H1 (cell line): Measurements from ENCODE around the gene MCC. TPM values are rescaled to one million over a fixed set of nuclear protein-coding genes. Genes with fewer than 3 reads are reported as not detected.

ENCODE experiments used
- CTCF ChIA-PET: fragments of 300-600 bp; sonication (Branson Sonifier 250); formaldehyde crosslinking; loops from one replicate; lab custom pipeline; 2021; ENCODE audit not compliant: partially characterized antibody; lab: Charles Lee
- POLR2A ChIA-PET: fragments of 300-600 bp; sonication (Branson Sonifier 250); formaldehyde crosslinking; loops from one replicate; lab custom pipeline; 2021; ENCODE audit warnings: inconsistent platforms; ENCODE audit not compliant: partially characterized antibody; lab: Charles Lee
- DNase-seq, 2 experiments: peaks; one replicate each; pipeline versions ENCODE4 v3.0.0 to v3.0.0-alpha.2; 2010 to 2022; ENCODE audit warnings: low spot score in 2 of 2, low read depth in 1 of 2, mixed read lengths in 1 of 2
- FAIRE-seq: peaks from 2 replicates; lab custom pipeline; 2011; peaks lifted over from hg19 to GRCh38; lab: Jason Lieb, UNC
- H2AFZ ChIP-seq: 2 replicates; pipeline ENCODE4 v1.8.1; 2012; ENCODE audit warnings: low read length, inconsistent platforms
- H2AK5ac ChIP-seq: 2 replicates; pipeline ENCODE4 v1.6.1; 2013; ENCODE audit warnings: low read depth, low read length
- H2BK120ac ChIP-seq: replicated peaks from 2 replicates; pipeline ENCODE3; 2013; ENCODE audit warnings: low read depth, low read length, inconsistent platforms
- H2BK12ac ChIP-seq: 2 replicates; pipeline ENCODE4 v1.6.1; 2013; ENCODE audit warnings: low read depth, low read length
- H2BK15ac ChIP-seq: 2 replicates; pipeline ENCODE4 v1.6.1; 2013; ENCODE audit warnings: low read length
- H2BK20ac ChIP-seq: 2 replicates; pipeline ENCODE4 v1.6.1; 2013; ENCODE audit warnings: low read length
- H2BK5ac ChIP-seq: 2 replicates; pipeline ENCODE4 v1.6.1; 2013; ENCODE audit warnings: low read depth, low read length
- H3K14ac ChIP-seq: 2 replicates; pipeline ENCODE4 v1.6.1; 2013; ENCODE audit warnings: inconsistent platforms; ENCODE audit not compliant: insufficient read length
- H3K18ac ChIP-seq: 2 replicates; pipeline ENCODE4 v1.6.1; 2013; ENCODE audit warnings: low read length; ENCODE audit errors: extremely low read depth
- H3K23ac ChIP-seq: 2 replicates; pipeline ENCODE4 v1.6.1; 2013; ENCODE audit warnings: inconsistent platforms; ENCODE audit not compliant: insufficient read length
- H3K23me2 ChIP-seq: 2 replicates; pipeline ENCODE4 v1.6.1; 2013; ENCODE audit warnings: low read depth, low read length
- H3K27ac ChIP-seq: 2 replicates; pipeline ENCODE4 v1.6.1; 2011; ENCODE audit warnings: low read depth, low read length, inconsistent platforms
- H3K27me3 ChIP-seq, 4 experiments: replicated peaks in 1 of 4; 1 replicate in 1 of 4; 2 replicates in 3 of 4; pipeline versions ENCODE4 v1.6.1 to v1.8.1; 2011 to 2013; ENCODE audit warnings: low read length in 3 of 4, mild to moderate bottlenecking in 3 of 4, inconsistent platforms in 2 of 4, mixed read lengths in 2 of 4, moderate library complexity in 1 of 4; ENCODE audit not compliant: control insufficient read depth in 3 of 4, insufficient read depth in 3 of 4; ENCODE audit errors: extremely low read depth in 1 of 4
- H3K36me3 ChIP-seq, 4 experiments: 2 replicates each; pipeline versions ENCODE4 v1.6.1 to v1.8.1; 2011 to 2013; ENCODE audit warnings: mild to moderate bottlenecking in 4 of 4, low read length in 3 of 4, moderate library complexity in 2 of 4, control low read depth in 1 of 4, inconsistent platforms in 1 of 4; ENCODE audit not compliant: insufficient read depth in 4 of 4, control insufficient read depth in 2 of 4
- H3K4ac ChIP-seq: replicated peaks from 2 replicates; pipeline ENCODE3; 2013; ENCODE audit warnings: low read length, low read depth, mixed read lengths, inconsistent platforms; ENCODE audit not compliant: insufficient read length
- H3K4me1 ChIP-seq, 4 experiments: replicated peaks in 1 of 4; 1 replicate in 1 of 4; 2 replicates in 3 of 4; pipeline versions ENCODE4 v1.6.1 to v1.8.1; 2011 to 2013; ENCODE audit warnings: low read length in 3 of 4, inconsistent platforms in 2 of 4, mixed read lengths in 1 of 4; ENCODE audit not compliant: insufficient read depth in 4 of 4, control insufficient read depth in 3 of 4
- H3K4me2 ChIP-seq, 2 experiments: 2 replicates each; pipeline versions ENCODE4 v1.6.1 to v1.8.1; 2011 to 2013; ENCODE audit warnings: low read depth in 2 of 2, low read length in 2 of 2, control low read depth in 1 of 2, inconsistent platforms in 1 of 2, mild to moderate bottlenecking in 1 of 2; ENCODE audit not compliant: insufficient read depth in 1 of 2
- H3K4me3 ChIP-seq, 4 experiments: fragments of 200-600, 300-600 bp in 1 of 4; sonication (generic), shearing (Covaris generic), sonication (Bioruptor Twin) in 1 of 4; 2 replicates each; pipeline versions ENCODE4 v1.5.1 to v1.8.1; 2011 to 2016; ENCODE audit warnings: low read length in 4 of 4, low read depth in 3 of 4, control low read depth in 2 of 4, inconsistent platforms in 2 of 4, mild to moderate bottlenecking in 2 of 4, mixed read lengths in 1 of 4, moderate library complexity in 1 of 4; ENCODE audit not compliant: insufficient read depth in 2 of 4; ENCODE audit errors: extremely low read depth in 1 of 4
- H3K56ac ChIP-seq: replicated peaks from 2 replicates; pipeline ENCODE3; 2013; ENCODE audit warnings: low read depth, mild to moderate bottlenecking, mixed read lengths, low read length, inconsistent platforms; ENCODE audit not compliant: insufficient read length
- H3K79me1 ChIP-seq: 2 replicates; pipeline ENCODE4 v1.6.1; 2013; ENCODE audit warnings: low read depth, low read length, control low read depth
- H3K79me2 ChIP-seq, 2 experiments: 2 replicates each; pipeline versions ENCODE4 v1.6.1 to v1.8.1; 2012 to 2013; ENCODE audit warnings: low read length in 2 of 2, mild to moderate bottlenecking in 2 of 2, inconsistent platforms in 1 of 2; ENCODE audit not compliant: insufficient read depth in 2 of 2, control insufficient read depth in 1 of 2
- H3K9ac ChIP-seq, 4 experiments: replicated peaks in 1 of 4; 1 replicate in 1 of 4; 2 replicates in 3 of 4; pipeline versions ENCODE4 v1.6.1 to v1.8.1; 2011 to 2013; ENCODE audit warnings: low read depth in 3 of 4, low read length in 3 of 4, control low read depth in 2 of 4, mild to moderate bottlenecking in 2 of 4, moderate library complexity in 2 of 4, inconsistent platforms in 1 of 4; ENCODE audit errors: extremely low read depth in 1 of 4
- H3K9me3 ChIP-seq, 2 experiments: 2 replicates each; pipeline versions ENCODE4 v1.6.1 to v1.8.1; 2012 to 2013; ENCODE audit warnings: mild to moderate bottlenecking in 2 of 2, moderate library complexity in 2 of 2, control low read depth in 1 of 2, inconsistent platforms in 1 of 2, low read depth in 1 of 2, low read length in 1 of 2, mixed read lengths in 1 of 2; ENCODE audit not compliant: insufficient read depth in 2 of 2
- H4K20me1 ChIP-seq, 2 experiments: replicated peaks in 1 of 2; 2 replicates each; pipeline versions ENCODE3 to v1.8.1; 2011 to 2013; ENCODE audit warnings: inconsistent platforms in 2 of 2, low read length in 2 of 2, mild to moderate bottlenecking in 1 of 2; ENCODE audit not compliant: insufficient read depth in 2 of 2, control insufficient read depth in 1 of 2
- H4K5ac ChIP-seq: 2 replicates; pipeline ENCODE4 v1.6.1; 2013; ENCODE audit warnings: low read length, low read depth, mixed read lengths, inconsistent platforms; ENCODE audit not compliant: insufficient read length
- H4K8ac ChIP-seq: 2 replicates; pipeline ENCODE4 v1.8.0; 2013; ENCODE audit warnings: mild to moderate bottlenecking, moderate library complexity, low read length, inconsistent platforms; ENCODE audit not compliant: insufficient read depth; ENCODE audit errors: extremely low read depth
- H4K91ac ChIP-seq: replicated peaks from 2 replicates; pipeline ENCODE3; 2013; ENCODE audit warnings: low read length, mixed read lengths, inconsistent platforms; ENCODE audit not compliant: insufficient read length
- CBX8 ChIP-seq: fragments of 300-800, 300-1000 bp; sonication (generic); IDR thresholded peaks from 2 replicates; pipeline ENCODE4 v1.7.1; 2016; ENCODE audit warnings: low read depth, low read length, borderline replicate concordance
- CHD2 ChIP-seq: IDR thresholded peaks from 2 replicates; pipeline ENCODE4 v1.6.1; 2012; ENCODE audit warnings: low read length, improper control_type of control experiment
- RAD21 ChIP-seq, 2 experiments: IDR thresholded peaks in 1 of 2; conservative IDR thresholded peaks in 1 of 2; 2 replicates each; pipeline ENCODE4 v1.6.1; 2011; ENCODE audit warnings: low read depth in 2 of 2, low read length in 2 of 2, improper control_type of control experiment in 1 of 2, inconsistent platforms in 1 of 2, mild to moderate bottlenecking in 1 of 2, moderate library complexity in 1 of 2
- SAP30 ChIP-seq: fragments of 300-600 bp; sonication (generic); IDR thresholded peaks from 2 replicates; pipeline ENCODE4 v1.7.1; 2012; ENCODE audit warnings: low read length, moderate library complexity, mild to moderate bottlenecking, inconsistent platforms; ENCODE audit not compliant: insufficient read depth, insufficient replicate concordance
- SIN3A ChIP-seq, 2 experiments: IDR thresholded peaks in 1 of 2; conservative IDR thresholded peaks in 1 of 2; 2 replicates each; pipeline ENCODE4 v1.6.1; 2011 to 2012; ENCODE audit warnings: low read length in 2 of 2, improper control_type of control experiment in 1 of 2, low read depth in 1 of 2, mild to moderate bottlenecking in 1 of 2
- SP2 ChIP-seq: IDR thresholded peaks from 2 replicates; pipeline ENCODE4 v1.6.1; 2012; ENCODE audit warnings: mild to moderate bottlenecking, low read length, inconsistent platforms
- TBP ChIP-seq: IDR thresholded peaks from 2 replicates; pipeline ENCODE4 v1.6.1; 2011; ENCODE audit warnings: low read depth, low read length, improper control_type of control experiment
- WGBS, 2 experiments: shearing (Covaris generic) in 1 of 2; methylation state at CpG; one replicate each; pipeline versions ENCODE4 v1.1.6 to v1.1.7; 2013 to 2015; ENCODE audit warnings: low lambda C conversion rate in 2 of 2, mixed read lengths in 2 of 2, inconsistent platforms in 1 of 2, low coverage in 1 of 2, missing lambda C conversion rate in 1 of 2; ENCODE audit not compliant: insufficient replicate concordance in 2 of 2, insufficient coverage in 1 of 2, insufficient read length in 1 of 2; ENCODE audit errors: extremely low coverage in 1 of 2, missing lambda C conversion rate in 1 of 2; 5-methylcytosine and 5-hydroxymethylcytosine counted together
- polyA plus RNA-seq, 7 experiments: library from polyadenylated mRNA; depleted of rRNA in 3 of 7; stranded (reverse) in 5 of 7; unstranded in 2 of 7; fragments of >200 nt in 5 of 7; fragments of 200-250 nt in 2 of 7; gene quantifications; 1 replicate in 5 of 7; 2 replicates in 1 of 7; 4 replicates in 1 of 7; pipeline versions ENCODE4 v1.2.1 to v1.2.3, GENCODE V29; 2011 to 2013; ENCODE audit warnings: missing spikeins in 2 of 7, mixed read lengths in 2 of 7
- total RNA-seq: library from RNA; stranded (reverse); fragmentation: NEBNext Ultra II Directional; extraction: Animal tissue kit (Norgen Biotek cat#: 25700); gene quantifications from 2 replicates; pipeline ENCODE4 v1.2.1, GENCODE V29; 2021
- TF ChIP-seq, protein P1 (sequence below), 3 experiments: IDR thresholded peaks; 1 replicate in 2 of 3; 2 replicates in 1 of 3; pipeline versions ENCODE4 v1.5.1 to v1.6.1; 2011; ENCODE audit warnings: low read length in 3 of 3, mild to moderate bottlenecking in 3 of 3, inconsistent platforms in 2 of 3, low read depth in 1 of 3, moderate library complexity in 1 of 3; ENCODE audit not compliant: insufficient read depth in 1 of 3; ENCODE audit errors: control extremely low read depth in 1 of 3

Gene MCC
- total and polyA plus RNA-seq, 2 of the 8 experiments (the other 6 are each of a cell fraction or from before 2014, with no cell fraction given) = 2.6 to 18.3 TPM

DNA sequence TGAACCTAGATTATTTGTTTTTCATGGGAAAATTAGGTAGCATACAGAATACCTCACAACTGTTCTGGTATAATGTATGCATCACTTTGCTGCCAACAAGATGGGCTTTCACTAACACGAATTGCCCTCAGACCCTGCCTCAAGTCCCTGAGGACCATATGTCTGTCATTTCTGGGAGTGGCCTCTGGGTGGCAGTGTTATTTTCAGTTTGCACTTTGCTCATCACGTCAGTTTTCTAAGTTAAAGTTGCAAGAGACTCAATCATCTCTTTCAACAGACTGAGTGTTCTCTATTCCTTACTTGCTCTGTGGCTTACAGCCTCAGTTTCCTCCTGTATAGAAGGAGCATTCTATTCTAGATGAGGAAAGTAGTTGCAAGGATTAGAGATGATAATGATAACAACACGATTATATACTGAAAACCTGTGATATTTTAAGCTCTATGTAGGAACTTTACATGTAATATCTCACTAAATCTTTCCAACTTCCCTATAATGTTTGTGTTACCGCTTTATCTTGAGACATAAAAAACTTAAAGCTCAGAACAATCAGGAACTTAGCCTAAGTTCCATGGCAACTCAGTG, 109.2 kb downstream of the MCC start:
- Histone ChIP-seq H3K23me2 (no peaks in the 10 kb centered on the region), H4K5ac (no peak overlapping the region), H3K9me3 (no peaks in the 10 kb centered on the region), H2BK12ac (no peak overlapping the region), H2BK120ac (no peak overlapping the region), H3K4ac (no peak overlapping the region), H3K79me1 (no peaks in the 10 kb centered on the region), H3K4me1 (peaks cover 0 to 2% (median under 1%) of the 10 kb centered on the region in 4 experiments; a peak in 2 of 7 replicates), H2AK5ac (no peak overlapping the region), H3K14ac (no peak overlapping the region), H2BK20ac (no peak overlapping the region), H3K18ac (no peak overlapping the region), H3K23ac (no peak overlapping the region), H4K20me1 (no peaks in the 10 kb centered on the region), H2AFZ (no peak overlapping the region), H3K4me2 (no peak overlapping the region), H4K91ac (no peak overlapping the region), H3K27ac (no peak overlapping the region), H4K8ac (no peak overlapping the region), H3K4me3 (no peak overlapping the region), H3K9ac (no peak overlapping the region), H2BK5ac (no peak overlapping the region), H3K79me2 (no peaks in the 10 kb centered on the region), H2BK15ac (no peak overlapping the region), H3K56ac (no peak overlapping the region), H3K36me3 (no peaks in the 10 kb centered on the region), H3K27me3 (no peaks in the 10 kb centered on the region)
- DNase-seq (peak; percentile 44 to 76), FAIRE-seq (peak; percentile 99)
- 46% methylated on average over 4 of the region's 4 CpGs; no CpG with 5 or more reads in 1 of the 2 experiments for WGBS, 2 experiments
- CTCF ChIA-PET = interaction anchor here (0.6 to 3.0 kb wide), 53 partner anchors 10 to 1031 kb away, joined by 3 to 47 read pairs (median 4); partner anchors contain the start of gene MCC
- POLR2A ChIA-PET = no interaction called here
- TF ChIP-seq SAP30 (no peak), SP2 (no peak), SIN3A (conservative IDR thresholded peaks at IDR 0.05 in 1 of 2, IDR thresholded peaks at IDR 0.05 in 1 of 2; ENCODE audit: low read depth in 1 of 2, low read length in 2 of 2) (no peak), CBX8 (no peak), TBP (no peak), CHD2 (no peak), RAD21 (IDR thresholded peaks at IDR 0.05 in 1 of 2, conservative IDR thresholded peaks at IDR 0.05 in 1 of 2; ENCODE audit: low read depth in 2 of 2, low read length in 2 of 2) (peak; percentile 81 to 83)
- TF ChIP-seq, protein P1, sequence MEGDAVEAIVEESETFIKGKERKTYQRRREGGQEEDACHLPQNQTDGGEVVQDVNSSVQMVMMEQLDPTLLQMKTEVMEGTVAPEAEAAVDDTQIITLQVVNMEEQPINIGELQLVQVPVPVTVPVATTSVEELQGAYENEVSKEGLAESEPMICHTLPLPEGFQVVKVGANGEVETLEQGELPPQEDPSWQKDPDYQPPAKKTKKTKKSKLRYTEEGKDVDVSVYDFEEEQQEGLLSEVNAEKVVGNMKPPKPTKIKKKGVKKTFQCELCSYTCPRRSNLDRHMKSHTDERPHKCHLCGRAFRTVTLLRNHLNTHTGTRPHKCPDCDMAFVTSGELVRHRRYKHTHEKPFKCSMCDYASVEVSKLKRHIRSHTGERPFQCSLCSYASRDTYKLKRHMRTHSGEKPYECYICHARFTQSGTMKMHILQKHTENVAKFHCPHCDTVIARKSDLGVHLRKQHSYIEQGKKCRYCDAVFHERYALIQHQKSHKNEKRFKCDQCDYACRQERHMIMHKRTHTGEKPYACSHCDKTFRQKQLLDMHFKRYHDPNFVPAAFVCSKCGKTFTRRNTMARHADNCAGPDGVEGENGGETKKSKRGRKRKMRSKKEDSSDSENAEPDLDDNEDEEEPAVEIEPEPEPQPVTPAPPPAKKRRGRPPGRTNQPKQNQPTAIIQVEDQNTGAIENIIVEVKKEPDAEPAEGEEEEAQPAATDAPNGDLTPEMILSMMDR (IDR thresholded peaks at IDR 0.05; ENCODE audit: control extremely low read depth in 1 of 3, insufficient read depth in 1 of 3, low read depth in 1 of 3, low read length in 3 of 3) = peak; percentile 49 to 86 (median 70)
